ENCODE results near the gene TEX14. TPM values are rescaled to one million over a fixed set of nuclear protein-coding genes. Genes with fewer than 3 reads are reported as not detected.

The TEX14 gene
- total RNA-seq, 1 experiment from 2014 or later, result 0.89 TPM

DNA sequence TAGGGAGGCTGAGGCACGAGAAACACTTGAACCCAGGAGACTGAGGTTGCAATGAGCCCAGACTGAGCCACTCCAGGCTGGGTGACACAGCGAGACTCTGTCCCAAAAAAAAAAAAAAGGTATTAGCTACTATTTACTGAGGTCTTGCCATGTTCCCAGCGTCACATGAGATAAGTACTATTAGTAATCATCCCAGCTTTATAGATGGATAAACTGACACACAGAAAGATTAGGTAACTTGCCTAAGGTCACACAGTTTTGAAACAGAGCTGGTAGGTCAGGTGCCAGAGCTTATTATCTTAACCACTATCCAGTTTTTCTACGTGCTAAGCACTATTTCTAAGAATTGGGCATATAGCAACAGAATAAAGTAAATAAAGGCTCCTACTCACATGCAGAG lies 51.6 kb downstream of the TEX14 start (continued):
- TF ChIP-seq, protein P1, sequence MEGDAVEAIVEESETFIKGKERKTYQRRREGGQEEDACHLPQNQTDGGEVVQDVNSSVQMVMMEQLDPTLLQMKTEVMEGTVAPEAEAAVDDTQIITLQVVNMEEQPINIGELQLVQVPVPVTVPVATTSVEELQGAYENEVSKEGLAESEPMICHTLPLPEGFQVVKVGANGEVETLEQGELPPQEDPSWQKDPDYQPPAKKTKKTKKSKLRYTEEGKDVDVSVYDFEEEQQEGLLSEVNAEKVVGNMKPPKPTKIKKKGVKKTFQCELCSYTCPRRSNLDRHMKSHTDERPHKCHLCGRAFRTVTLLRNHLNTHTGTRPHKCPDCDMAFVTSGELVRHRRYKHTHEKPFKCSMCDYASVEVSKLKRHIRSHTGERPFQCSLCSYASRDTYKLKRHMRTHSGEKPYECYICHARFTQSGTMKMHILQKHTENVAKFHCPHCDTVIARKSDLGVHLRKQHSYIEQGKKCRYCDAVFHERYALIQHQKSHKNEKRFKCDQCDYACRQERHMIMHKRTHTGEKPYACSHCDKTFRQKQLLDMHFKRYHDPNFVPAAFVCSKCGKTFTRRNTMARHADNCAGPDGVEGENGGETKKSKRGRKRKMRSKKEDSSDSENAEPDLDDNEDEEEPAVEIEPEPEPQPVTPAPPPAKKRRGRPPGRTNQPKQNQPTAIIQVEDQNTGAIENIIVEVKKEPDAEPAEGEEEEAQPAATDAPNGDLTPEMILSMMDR (IDR thresholded peaks at IDR 0.05 in 2 of 3, conservative IDR thresholded peaks at IDR 0.05 in 1 of 3; ENCODE audit: borderline replicate concordance in 1 of 3, insufficient read depth in 1 of 3, low read depth in 2 of 3, low read length in 2 of 3), result no peak
- TF ChIP-seq SP1 (IDR thresholded peaks at IDR 0.05; ENCODE audit: low read depth) (no peak), SIN3A (IDR thresholded peaks at IDR 0.05; ENCODE audit: low read depth) (no peak), ZFX (IDR thresholded peaks at IDR 0.05) (no peak), RAD21 (IDR thresholded peaks at IDR 0.05; ENCODE audit: low read depth) (no peak), FOSL1 (IDR thresholded peaks at IDR 0.05; ENCODE audit: low read depth) (no peak), YY1 (IDR thresholded peaks at IDR 0.05; ENCODE audit: extremely low read depth, insufficient replicate concordance, low read depth, low read length) (no peak)
- TF ChIP-seq, protein P2, sequence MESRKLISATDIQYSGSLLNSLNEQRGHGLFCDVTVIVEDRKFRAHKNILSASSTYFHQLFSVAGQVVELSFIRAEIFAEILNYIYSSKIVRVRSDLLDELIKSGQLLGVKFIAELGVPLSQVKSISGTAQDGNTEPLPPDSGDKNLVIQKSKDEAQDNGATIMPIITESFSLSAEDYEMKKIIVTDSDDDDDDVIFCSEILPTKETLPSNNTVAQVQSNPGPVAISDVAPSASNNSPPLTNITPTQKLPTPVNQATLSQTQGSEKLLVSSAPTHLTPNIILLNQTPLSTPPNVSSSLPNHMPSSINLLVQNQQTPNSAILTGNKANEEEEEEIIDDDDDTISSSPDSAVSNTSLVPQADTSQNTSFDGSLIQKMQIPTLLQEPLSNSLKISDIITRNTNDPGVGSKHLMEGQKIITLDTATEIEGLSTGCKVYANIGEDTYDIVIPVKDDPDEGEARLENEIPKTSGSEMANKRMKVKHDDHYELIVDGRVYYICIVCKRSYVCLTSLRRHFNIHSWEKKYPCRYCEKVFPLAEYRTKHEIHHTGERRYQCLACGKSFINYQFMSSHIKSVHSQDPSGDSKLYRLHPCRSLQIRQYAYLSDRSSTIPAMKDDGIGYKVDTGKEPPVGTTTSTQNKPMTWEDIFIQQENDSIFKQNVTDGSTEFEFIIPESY (IDR thresholded peaks at IDR 0.05; ENCODE audit: extremely low read depth, insufficient replicate concordance, low read length), result no peak

DNA sequence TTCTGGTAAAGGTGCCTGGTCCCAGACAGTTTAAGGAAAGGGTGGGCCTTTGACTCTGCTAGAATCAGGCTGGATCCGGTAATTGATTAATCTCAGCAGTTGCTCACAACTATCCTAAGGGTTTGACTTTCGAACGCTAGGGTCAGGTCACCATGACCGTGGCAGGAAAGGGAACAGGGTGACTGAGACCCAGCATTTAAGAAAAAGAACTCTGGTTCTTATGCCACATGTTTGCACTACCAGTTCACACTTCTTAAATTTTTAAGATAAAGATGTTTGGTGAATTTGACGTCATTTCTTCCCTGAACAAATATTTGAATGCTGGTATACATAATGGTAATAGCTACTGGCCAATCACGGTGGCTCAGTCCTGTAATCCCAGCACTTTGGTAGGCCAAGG lies 52.2 kb downstream of the TEX14 start:
- ChIA-PET RAD21 (ENCODE audit: low non-redundant PET in 1 of 2, low total read pairs in 2 of 2, uncharacterized antibody in 2 of 2, unreplicated experiment in 2 of 2) (no interaction called here), POLR2A (interaction anchor here (2.6 to 10.2 kb wide), 2 partner anchors 8 to 19 kb away, joined by 22 to 238 read pairs; no protein-coding TSS in a partner anchor), CTCF (interaction anchor here (0.9 kb wide), 1 partner anchor 98 kb away, joined by 3 read pairs; no protein-coding TSS in a partner anchor)
- no peaks in the 10 kb centered on the region for H3K79me2 ChIP-seq (ENCODE audit: insufficient read depth, low read length)
- H3K9me3 ChIP-seq (ENCODE audit: control insufficient read depth in 1 of 2, insufficient read depth in 1 of 2, low read depth in 1 of 2, low read length in 2 of 2), result no peaks in the 10 kb centered on the region
- H3K9ac ChIP-seq (ENCODE audit: low read length), result no peak overlapping the region
- BruUV-seq (replicated peaks), result no TSS peak
- no peaks in the 10 kb centered on the region for H4K20me1 ChIP-seq (ENCODE audit: insufficient read depth)
- intact Hi-C loops (cut with micrococcal nuclease), result no loop called here
- H3K4me3 ChIP-seq (replicated peaks in 1 of 2; ENCODE audit: low read depth in 1 of 2, low read length in 2 of 2), result no peak overlapping the region
- H3K4me2 ChIP-seq (ENCODE audit: low read length), result no peak overlapping the region
- H3K27me3 ChIP-seq (ENCODE audit: insufficient read depth, low read length), result no peaks in the 10 kb centered on the region
- ATAC-seq, result no peak
- no peaks in the 10 kb centered on the region for H3K9me2 ChIP-seq (ENCODE audit: insufficient read depth)
- no peak for DNase-seq (ENCODE audit: low read depth, low spot score)
- no peaks in the 10 kb centered on the region for H3K36me3 ChIP-seq (ENCODE audit: control insufficient read depth in 1 of 2, insufficient read depth in 2 of 2, low read length in 2 of 2)
- peaks cover 0 to 19% of the 10 kb centered on the region in 2 experiments; a peak in 2 of 4 replicates for H3K4me1 ChIP-seq (ENCODE audit: control insufficient read depth in 1 of 2, insufficient read depth in 2 of 2, low read length in 2 of 2)
- H3K27ac ChIP-seq (ENCODE audit: low read depth, low read length), result no peak overlapping the region
- H2AFZ ChIP-seq (ENCODE audit: low read depth, low read length, poor library complexity, severe bottlenecking), result no peak overlapping the region
- TF ChIP-seq POLR2AphosphoS5 (IDR thresholded peaks at IDR 0.05; ENCODE audit: low read depth, low read length) (no peak), ZFX (IDR thresholded peaks at IDR 0.05) (no peak), ELF1 (IDR thresholded peaks at IDR 0.05; ENCODE audit: borderline replicate concordance, low read depth) (no peak), RAD21 (IDR thresholded peaks at IDR 0.05; ENCODE audit: low read depth) (no peak), TCF7L2 (IDR thresholded peaks at IDR 0.05; ENCODE audit: borderline replicate concordance, extremely low read depth, insufficient read depth, insufficient read length) (no peak), FOSL1 (IDR thresholded peaks at IDR 0.05; ENCODE audit: low read depth) (no peak), SIN3A (IDR thresholded peaks at IDR 0.05; ENCODE audit: low read depth) (no peak), YY1 (IDR thresholded peaks at IDR 0.05; ENCODE audit: extremely low read depth, insufficient replicate concordance, low read depth, low read length) (no peak), JUND (IDR thresholded peaks at IDR 0.05) (no peak), CBX3 (IDR thresholded peaks at IDR 0.05; ENCODE audit: low read depth) (no peak), SRF (IDR thresholded peaks at IDR 0.05; ENCODE audit: low read depth) (no peak), SP1 (IDR thresholded peaks at IDR 0.05; ENCODE audit: low read depth) (no peak)
- TF ChIP-seq, protein P1 (IDR thresholded peaks at IDR 0.05 in 2 of 3, conservative IDR thresholded peaks at IDR 0.05 in 1 of 3; ENCODE audit: borderline replicate concordance in 1 of 3, insufficient read depth in 1 of 3, low read depth in 2 of 3, low read length in 2 of 3), result no peak
- TF ChIP-seq, protein P2 (IDR thresholded peaks at IDR 0.05; ENCODE audit: extremely low read depth, insufficient replicate concordance, low read length), result no peak
